GM12878 (cell line): Measurements from ENCODE around the gene ANAPC2. TPM values are rescaled to one million over a fixed set of nuclear protein-coding genes. Genes with fewer than 3 reads are reported as not detected.

Experiments used
- ATAC-seq: fragments of 200-7000 bp; cut with Tn5 transposase; 3 replicates; pipeline ENCODE4 v1.9.1; 2020; ENCODE audit warnings: mild to moderate bottlenecking, moderate library complexity
- BruUV-seq: library from RNA; stranded (reverse); fragments of 400-500 nt; replicated peaks from 2 replicates; lab custom pipeline; 2021; lab: Mats Ljungman, UMichigan
- CTCF ChIA-PET: fragments of 300-600 bp; sonication (Branson Sonifier 250); formaldehyde crosslinking; extraction: SDS; loops from one replicate; lab custom pipeline; 2021; ENCODE audit warnings: inconsistent platforms; lab: Yijun Ruan, JAX
- POLR2A ChIA-PET: fragments of 350-600 bp; formaldehyde crosslinking; extraction: SDS; loops from one replicate; lab custom pipeline; 2021; ENCODE audit warnings: inconsistent platforms; lab: Charles Lee
- RAD21 ChIA-PET: fragments of 300-600 bp; sonication (Branson Sonifier 250); formaldehyde crosslinking; loops from one replicate; lab custom pipeline; 2023; ENCODE audit warnings: antibody characterized with exemption; ENCODE audit not compliant: unreplicated experiment; lab: Charles Lee
- SMC1A ChIA-PET: fragments of 300-600 bp; sonication (Branson Sonifier 250); formaldehyde crosslinking; loops from one replicate; lab custom pipeline; 2023; ENCODE audit not compliant: unreplicated experiment, uncharacterized antibody; lab: Charles Lee
- DNase-seq: peaks from one replicate; pipeline ENCODE4 v3.0.0-alpha.2; 2011; ENCODE audit warnings: low read depth, low spot score
- FAIRE-seq: peaks from 3 replicates; lab custom pipeline; 2011; peaks lifted over from hg19 to GRCh38; lab: Jason Lieb, UNC
- H2AFZ ChIP-seq: 2 replicates; pipeline ENCODE4 v1.6.0; 2011; ENCODE audit warnings: low read depth, low read length, control low read depth; ENCODE audit not compliant: control insufficient read depth
- H3K27ac ChIP-seq: 2 replicates; pipeline ENCODE4 v1.5.1; 2011; ENCODE audit warnings: control low read depth; ENCODE audit not compliant: control insufficient read depth, insufficient read depth
- H3K27me3 ChIP-seq, 2 experiments: replicated peaks in 1 of 2; 2 replicates each; pipeline versions ENCODE4 v1.6.0 to v1.6.1; 2011; ENCODE audit warnings: low read length in 1 of 2; ENCODE audit not compliant: control insufficient read depth in 2 of 2, insufficient read depth in 2 of 2
- H3K36me3 ChIP-seq, 2 experiments: 2 replicates each; pipeline ENCODE4 v1.5.1; 2011; ENCODE audit warnings: low read length in 1 of 2; ENCODE audit not compliant: control insufficient read depth in 2 of 2, insufficient read depth in 2 of 2
- H3K4me1 ChIP-seq: 2 replicates; pipeline ENCODE4 v1.6.1; 2011; ENCODE audit warnings: mild to moderate bottlenecking, low read length, moderate library complexity, mixed read lengths; ENCODE audit not compliant: control insufficient read depth, insufficient read depth
- H3K4me2 ChIP-seq: 2 replicates; pipeline ENCODE4 v1.6.0; 2011; ENCODE audit warnings: control low read depth; ENCODE audit not compliant: control insufficient read depth, insufficient read depth
- H3K4me3 ChIP-seq: fragments of 200-600 bp; sonication (generic); 2 replicates; pipeline ENCODE4 v1.5.1; 2016
- H3K79me2 ChIP-seq: 2 replicates; pipeline ENCODE4 v1.6.0; 2011; ENCODE audit warnings: low read length; ENCODE audit not compliant: control insufficient read depth, insufficient read depth
- H3K9ac ChIP-seq: 2 replicates; pipeline ENCODE4 v1.8.0; 2011; ENCODE audit warnings: low read length, control low read depth, mixed read lengths; ENCODE audit not compliant: control insufficient read depth, insufficient read depth
- H3K9me3 ChIP-seq: replicated peaks from 3 replicates; pipeline ENCODE4 v1.5.1; 2011; ENCODE audit warnings: mild to moderate bottlenecking, low read length; ENCODE audit not compliant: control insufficient read depth, insufficient read depth
- H4K20me1 ChIP-seq: 2 replicates; pipeline ENCODE4 v1.6.0; 2011; ENCODE audit not compliant: control insufficient read depth, insufficient read depth
- CEBPB ChIP-seq, 2 experiments: fragments of 150-350 bp in 1 of 2; IDR thresholded peaks; 2 replicates each; pipeline ENCODE4 v1.6.1; 2012 to 2014; ENCODE audit warnings: low read depth in 2 of 2, low read length in 2 of 2, borderline replicate concordance in 1 of 2, inconsistent platforms in 1 of 2
- JUND ChIP-seq: IDR thresholded peaks from 2 replicates; pipeline ENCODE4 v1.6.1; 2012; ENCODE audit warnings: low read depth, mild to moderate bottlenecking, low read length, improper control_type of control experiment, moderate library complexity
- MEF2B ChIP-seq: fragments of 450-650 bp; IDR thresholded peaks from 2 replicates; pipeline ENCODE4 v1.6.1; 2018; ENCODE audit warnings: mild to moderate bottlenecking, moderate library complexity; ENCODE audit not compliant: partially characterized antibody, poor library complexity, severe bottlenecking
- POU2F2 ChIP-seq: IDR thresholded peaks from 3 replicates; pipeline ENCODE4 v1.6.1; 2011; ENCODE audit warnings: low read depth, mild to moderate bottlenecking, low read length, borderline replicate concordance
- SIX5 ChIP-seq: IDR thresholded peaks from 2 replicates; pipeline ENCODE4 v1.6.1; 2011; ENCODE audit warnings: mild to moderate bottlenecking, low read depth, low read length, moderate library complexity; ENCODE audit not compliant: severe bottlenecking
- SMC3 ChIP-seq: IDR thresholded peaks from 2 replicates; pipeline ENCODE4 v1.6.1; 2011; ENCODE audit warnings: low read length, improper control_type of control experiment, borderline replicate concordance
- ZNF24 ChIP-seq: fragments of 450-650 bp; IDR thresholded peaks from 2 replicates; pipeline ENCODE4 v1.6.1; 2017; ENCODE audit warnings: antibody characterized with exemption, mild to moderate bottlenecking
- WGBS: methylation state at CpG from one replicate; pipeline ENCODE4 v1.1.6; 2016; ENCODE audit warnings: low lambda C conversion rate; ENCODE audit not compliant: insufficient replicate concordance, insufficient coverage; ENCODE audit errors: missing lambda C conversion rate; 5-methylcytosine and 5-hydroxymethylcytosine counted together
- in situ Hi-C: fragments of 300-500 bp; cut with MboI; formaldehyde crosslinking; loops from 9 replicates; pipeline ENCODE4 v1.14.3; 2018; ENCODE audit warnings: mixed read lengths
- intact Hi-C: fragments of 100-400 bp; cut with micrococcal nuclease; formaldehyde crosslinking; loops from one replicate; pipeline ENCODE4 v1.14.2; 2022; ENCODE audit not compliant: unreplicated experiment
- polyA plus RNA-seq, 11 experiments: library from polyadenylated mRNA; depleted of rRNA in 4 of 11; unstranded in 6 of 11; stranded (reverse) in 5 of 11; fragments of >200 nt; fragmentation: Nextera tagmentation in 4 of 11; fragmentation: Illumina TruSeq in 1 of 11; extraction: Ambion mirVana in 4 of 11; extraction: Trizol in 1 of 11; gene quantifications; 1 replicate in 1 of 11; 2 replicates in 10 of 11; pipeline versions ENCODE4 v1.2.1 to v1.2.3, GENCODE V29; 2011 to 2016; ENCODE audit warnings: inconsistent platforms in 2 of 11, missing spikeins in 2 of 11, low read depth in 1 of 11
- total RNA-seq, 4 experiments: library from RNA; depleted of rRNA in 3 of 4; stranded (reverse); fragments of >200 nt in 3 of 4; fragmentation: Illumina TruSeq in 1 of 4; extraction: Trizol in 1 of 4; gene quantifications; 2 replicates each; pipeline versions ENCODE4 v1.2.1 to v1.2.3, GENCODE V29; 2013 to 2021
- TF ChIP-seq, protein P1 (sequence below): fragments of 450-650 bp; IDR thresholded peaks from 2 replicates; pipeline ENCODE4 v1.6.1; 2014; ENCODE audit warnings: mild to moderate bottlenecking
- TF ChIP-seq, protein P2 (sequence below): IDR thresholded peaks from 2 replicates; pipeline ENCODE4 v1.6.1; 2012; ENCODE audit warnings: low read depth, low read length, improper control_type of control experiment

ANAPC2 gene
- total and polyA plus RNA-seq, 10 of the 15 experiments (the other 5 are each of a cell fraction or from before 2014, with no cell fraction given), result 0.03 to 65.2 (median 20.5) TPM

DNA sequence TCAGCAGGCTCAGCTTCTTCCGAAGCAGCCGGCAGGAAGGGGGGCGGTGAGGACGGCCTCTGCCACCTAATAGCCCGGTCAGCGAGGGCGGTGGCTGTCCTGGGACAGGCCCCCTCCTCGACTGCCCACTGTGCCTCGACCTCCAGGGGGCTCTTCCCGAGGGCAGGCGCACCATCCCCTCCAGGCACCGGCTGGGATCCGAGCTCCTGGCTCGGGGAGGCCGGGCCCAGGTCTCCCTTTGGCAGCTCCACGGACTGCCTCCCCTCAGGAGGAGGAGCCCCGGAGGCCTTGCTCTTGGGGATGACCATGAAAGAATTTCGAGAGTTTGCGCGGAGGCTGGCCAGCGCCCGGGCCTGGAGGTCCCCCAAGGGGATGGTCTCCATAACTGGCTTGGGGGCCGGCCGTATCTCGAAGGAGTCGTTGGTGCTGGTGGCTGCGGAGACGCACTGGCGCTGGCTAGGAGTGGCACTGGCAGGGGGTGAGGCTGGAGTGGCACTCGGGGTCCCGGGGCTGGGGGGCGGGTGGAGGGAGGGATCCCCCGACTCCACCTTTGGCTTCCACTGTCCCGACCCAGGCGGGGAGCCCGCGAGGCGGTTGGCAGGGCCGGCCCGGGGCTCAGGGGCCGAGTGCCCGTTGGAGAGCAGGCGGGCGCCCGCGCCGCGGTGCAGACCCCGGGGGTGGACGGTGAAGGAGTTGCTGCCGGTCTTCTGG, 11.2 kb upstream of the ANAPC2 start:
- POLR2A ChIA-PET, result interaction anchor here (2.0 to 2.5 kb wide), 2 partner anchors 11 to 49 kb away, joined by 6 to 9 read pairs; partner anchors contain the start of gene SSNA1
- TF ChIP-seq CEBPB (IDR thresholded peaks at IDR 0.05; ENCODE audit: borderline replicate concordance in 1 of 2, low read depth in 2 of 2, low read length in 2 of 2) (no peak), ZNF24 (no peak), JUND (no peak), POU2F2 (no peak), MEF2B (no peak), SMC3 (no peak), SIX5 (no peak)
- TF ChIP-seq, protein P1, sequence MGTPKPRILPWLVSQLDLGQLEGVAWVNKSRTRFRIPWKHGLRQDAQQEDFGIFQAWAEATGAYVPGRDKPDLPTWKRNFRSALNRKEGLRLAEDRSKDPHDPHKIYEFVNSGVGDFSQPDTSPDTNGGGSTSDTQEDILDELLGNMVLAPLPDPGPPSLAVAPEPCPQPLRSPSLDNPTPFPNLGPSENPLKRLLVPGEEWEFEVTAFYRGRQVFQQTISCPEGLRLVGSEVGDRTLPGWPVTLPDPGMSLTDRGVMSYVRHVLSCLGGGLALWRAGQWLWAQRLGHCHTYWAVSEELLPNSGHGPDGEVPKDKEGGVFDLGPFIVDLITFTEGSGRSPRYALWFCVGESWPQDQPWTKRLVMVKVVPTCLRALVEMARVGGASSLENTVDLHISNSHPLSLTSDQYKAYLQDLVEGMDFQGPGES, result no peak
- TF ChIP-seq, protein P2, sequence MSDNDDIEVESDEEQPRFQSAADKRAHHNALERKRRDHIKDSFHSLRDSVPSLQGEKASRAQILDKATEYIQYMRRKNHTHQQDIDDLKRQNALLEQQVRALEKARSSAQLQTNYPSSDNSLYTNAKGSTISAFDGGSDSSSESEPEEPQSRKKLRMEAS, result no peak
- Histone ChIP-seq H3K4me2 (peak overlapping the region; percentile 54), H3K27ac (no peak overlapping the region), H3K9ac (no peak overlapping the region; the same call in 1 of the 2 replicates), H3K79me2 (peaks cover 16% of the 10 kb centered on the region), H3K4me3 (peak overlapping the region; percentile 50; the same call in 1 of the 2 replicates), H3K4me1 (peaks cover 30% of the 10 kb centered on the region), H3K36me3 (no peaks in the 10 kb centered on the region), H2AFZ (no peak overlapping the region), H4K20me1 (no peaks in the 10 kb centered on the region), H3K9me3 (no peaks in the 10 kb centered on the region), H3K27me3 (no peaks in the 10 kb centered on the region)
- SMC1A ChIA-PET, result interaction anchor here (0.9 to 1.9 kb wide), 3 partner anchors 11 to 50 kb away, joined by 4 to 9 read pairs (median 5); partner anchors contain the start of genes ANAPC2 and SSNA1
- RAD21 ChIA-PET, result no interaction called here
- CTCF ChIA-PET, result no interaction called here
- in situ Hi-C loops (no loop called here), intact Hi-C loops (loop anchor here (2.0 kb wide), 2 partner anchors 23 to 77 kb away; partner anchors contain the start of gene RNF208)
- no TSS peak for BruUV-seq
- 79% methylated on average over 28 of the region's 51 CpGs for WGBS
- DNase-seq (no peak), FAIRE-seq (no peak), ATAC-seq (no peak)
